Stimulated activated naive CD8-positive, alpha-beta T cell treated with anti-CD3 and anti-CD28 coated beads, Interleukin-15, Interleukin-2, amounts not matched to agents 100 U/mL and 50 U/mL, for 24 hours (primary cell): Measurements from ENCODE around the gene COMMD4.
"Not testable (repeated sequence)": the region's sequence is repeated elsewhere in the genome, so short reads cannot be mapped to it uniquely, and the experiment has no call there.

Source experiments
- ATAC-seq: fragments of 150-1000 bp; cut with Tn5 transposase; one replicate; pipeline ENCODE4 v1.10.0; 2021
- DNase-seq: peaks from one replicate; pipeline ENCODE4 v3.0.0; 2021

COMMD4 gene

DNA sequence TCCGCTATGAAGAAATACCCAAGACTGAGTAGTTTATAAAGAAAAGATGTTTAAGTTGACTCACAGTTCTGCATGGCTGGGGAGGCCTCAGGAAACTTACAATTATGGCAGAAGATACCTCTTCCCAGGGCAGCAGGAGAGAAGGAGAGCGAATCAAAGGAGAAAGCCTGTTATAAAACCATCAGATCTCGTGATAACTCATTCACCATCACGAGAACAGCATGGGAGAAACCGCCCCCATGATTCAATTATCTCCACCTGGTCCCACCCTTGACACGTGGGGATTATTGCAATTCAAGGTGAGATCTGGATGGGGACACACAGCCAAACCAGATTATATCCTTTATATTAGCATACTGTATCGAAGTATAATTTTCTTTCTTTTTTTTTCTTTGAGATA is 3.8 kb upstream of the COMMD4 start:
- ATAC-seq, DNase-seq: not testable (repeated sequence)

DNA sequence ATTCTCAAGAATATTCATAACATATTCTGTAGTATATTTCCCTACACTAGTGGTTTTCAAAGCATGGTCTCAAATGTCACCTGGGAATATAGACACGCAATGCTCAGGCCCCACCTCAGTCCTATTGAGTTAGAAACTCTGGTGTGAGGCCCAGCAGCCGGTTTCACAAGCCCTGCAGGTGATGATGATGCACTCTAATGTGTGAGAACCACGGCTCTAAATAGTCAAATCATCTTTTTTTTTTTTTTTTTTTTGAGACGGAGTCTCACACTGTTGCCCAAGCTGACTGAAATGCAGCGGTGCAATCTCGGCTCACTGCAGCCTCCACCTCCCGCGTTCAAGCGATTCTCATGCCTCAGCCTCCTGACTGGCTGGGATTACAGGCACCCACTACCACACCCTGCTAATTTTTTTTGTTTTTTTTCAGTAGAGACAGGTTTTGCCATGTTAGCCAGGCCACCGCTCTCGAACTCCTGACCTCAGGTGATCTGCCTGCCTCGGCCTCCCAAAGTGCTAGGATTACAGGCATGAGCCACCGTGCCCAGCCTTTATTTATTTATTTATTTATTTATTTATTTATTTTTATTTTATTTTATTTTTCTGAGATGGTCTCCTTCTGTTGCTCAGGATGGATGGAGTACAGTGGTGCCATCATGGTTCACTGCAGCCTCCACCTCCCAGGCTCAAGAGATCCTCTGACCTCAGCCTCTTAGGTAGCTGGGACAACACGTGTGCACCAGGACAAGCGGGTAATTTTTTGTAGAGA is 2.0 kb upstream of the COMMD4 start:
- not testable (repeated sequence) for DNase-seq

GRCh38 chr15:75335313-75335704 is 554 bp upstream of the COMMD4 start:
- ATAC-seq = no peak
- no peak for DNase-seq

More for the DNA sequence above, 2.0 kb upstream of the COMMD4 start:
- not testable (repeated sequence) for ATAC-seq

- no peak for ATAC-seq
- no peak for DNase-seq
Observed at GRCh38 chr15:75338661-75339240, 2.9 kb downstream of the COMMD4 start.

GRCh38 chr15:75339531-75340240 is 3.8 kb downstream of the COMMD4 start:
- ATAC-seq (no peak), DNase-seq (no peak)

- no peak for DNase-seq
- ATAC-seq = no peak
Observed at GRCh38 chr15:75342221-75342620, 6.4 kb downstream of the COMMD4 start.

DNA sequence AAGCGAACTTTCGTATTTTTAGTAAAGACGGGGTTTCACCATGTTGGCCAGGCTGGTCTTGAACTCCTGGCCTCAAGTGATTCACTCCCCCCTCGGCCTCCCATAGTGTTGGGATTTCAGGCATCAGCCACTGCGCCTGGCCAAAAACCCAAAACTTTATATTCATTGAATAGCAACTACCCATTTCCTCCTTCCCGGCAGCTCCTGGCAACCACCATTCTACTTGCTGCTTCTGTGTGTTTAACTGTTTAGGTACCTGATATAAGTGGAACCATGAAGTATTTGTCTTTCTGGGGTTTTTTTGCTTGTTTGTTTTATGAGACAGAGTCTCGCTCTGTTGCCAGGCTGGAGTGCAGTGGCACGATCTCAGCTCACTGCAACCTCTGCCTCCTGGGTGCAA is 8.1 kb downstream of the COMMD4 start:
- ATAC-seq, DNase-seq: not testable (repeated sequence)

DNA sequence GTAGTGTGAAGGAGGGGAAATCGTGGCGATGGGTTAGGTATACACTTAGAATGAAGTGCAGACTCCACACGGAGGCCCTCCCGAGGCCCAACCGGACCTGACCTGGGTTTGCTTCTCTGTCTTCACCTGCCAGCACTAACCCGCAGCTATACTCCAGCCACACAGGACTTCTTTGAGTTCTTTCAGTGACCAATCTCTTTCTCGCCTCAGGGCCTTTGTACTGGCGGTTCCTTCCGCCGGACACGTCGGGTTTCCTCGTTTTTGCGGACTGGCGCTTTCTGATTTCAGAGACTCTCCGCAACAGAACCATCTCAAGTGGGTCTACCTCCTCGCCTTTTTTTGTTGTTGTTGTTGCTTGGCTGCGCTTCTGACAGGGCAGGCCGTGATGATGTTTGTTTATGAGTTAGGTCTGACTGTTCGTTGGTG is 10.9 kb downstream of the COMMD4 start, which contains the start of gene NEIL1:
NEIL1 (plus strand) TSS at position 244 of the 426 bp plus-strand sequence. CDS start 1,867 bp downstream, outside the sequence.
- no peak for ATAC-seq
- DNase-seq = no peak

DNA sequence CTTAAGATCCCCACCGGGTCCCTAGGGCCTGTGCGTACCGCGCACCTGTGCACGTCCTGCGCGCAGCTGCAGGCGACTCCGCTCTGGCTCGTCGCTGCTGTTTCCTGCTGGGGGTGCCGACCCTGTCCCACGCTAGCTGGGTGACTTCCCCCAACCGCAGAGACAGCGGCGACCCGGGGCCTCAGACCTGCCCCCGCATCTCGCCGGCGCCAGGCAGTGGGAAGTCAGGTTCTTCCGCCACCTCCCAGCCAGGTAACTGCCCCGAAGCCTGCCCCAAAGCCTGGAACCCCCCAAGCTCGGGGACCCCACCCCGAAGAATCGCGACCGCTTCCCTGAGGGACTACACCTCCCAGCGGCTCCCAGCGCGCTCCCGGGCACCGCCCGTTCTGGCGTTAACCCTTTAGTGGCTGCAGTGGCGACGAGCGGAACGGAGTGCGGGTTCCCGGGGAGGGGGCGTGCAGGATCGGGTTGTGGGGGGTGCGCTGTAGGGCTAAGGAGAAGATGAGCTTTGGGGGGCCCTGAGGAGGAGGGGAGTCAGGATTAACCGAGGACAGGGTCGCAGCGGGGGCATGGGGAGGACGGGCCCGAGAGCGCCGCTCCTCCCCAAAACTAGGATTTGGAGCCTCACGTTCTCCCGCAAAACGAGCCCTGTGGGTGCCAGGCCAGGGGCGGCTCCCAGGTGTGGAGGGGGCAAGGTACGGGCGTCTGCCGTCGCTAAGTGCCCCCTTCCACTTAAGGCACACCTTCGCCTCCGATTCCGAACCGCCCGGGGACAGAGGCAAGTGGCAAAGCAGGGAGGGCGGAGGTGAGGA is 11.6 kb downstream of the COMMD4 start:
- peak; percentile 62 for DNase-seq
- ATAC-seq = peak; percentile 45

DNA sequence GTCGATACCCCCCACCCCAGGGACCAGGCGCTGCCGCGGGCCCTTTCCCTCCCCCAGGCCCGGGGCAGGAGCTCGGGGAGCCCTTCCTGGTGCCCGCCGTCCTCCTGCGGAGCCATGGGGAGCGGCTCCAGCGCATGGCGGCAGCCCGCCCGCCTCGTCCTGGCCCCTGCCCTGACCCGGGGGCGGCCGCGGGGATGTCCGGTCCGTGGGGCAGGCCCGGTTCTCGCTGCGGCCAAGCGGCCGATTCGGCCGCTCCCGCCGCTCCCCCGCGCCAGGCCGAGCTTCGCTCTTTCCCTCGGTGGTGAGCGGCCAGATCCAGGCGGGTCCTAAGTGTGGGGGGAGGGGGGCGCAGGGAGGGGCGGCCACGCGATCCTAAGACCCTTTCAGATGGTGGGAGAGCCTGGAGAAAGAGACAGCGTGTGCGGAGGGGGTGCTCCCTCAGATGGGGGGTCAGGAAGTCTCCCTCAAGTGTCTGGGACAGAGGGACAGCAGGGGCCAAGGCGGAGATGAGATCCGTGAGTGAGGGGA is 12.2 kb downstream of the COMMD4 start:
- no peak for ATAC-seq
- no peak for DNase-seq

DNA sequence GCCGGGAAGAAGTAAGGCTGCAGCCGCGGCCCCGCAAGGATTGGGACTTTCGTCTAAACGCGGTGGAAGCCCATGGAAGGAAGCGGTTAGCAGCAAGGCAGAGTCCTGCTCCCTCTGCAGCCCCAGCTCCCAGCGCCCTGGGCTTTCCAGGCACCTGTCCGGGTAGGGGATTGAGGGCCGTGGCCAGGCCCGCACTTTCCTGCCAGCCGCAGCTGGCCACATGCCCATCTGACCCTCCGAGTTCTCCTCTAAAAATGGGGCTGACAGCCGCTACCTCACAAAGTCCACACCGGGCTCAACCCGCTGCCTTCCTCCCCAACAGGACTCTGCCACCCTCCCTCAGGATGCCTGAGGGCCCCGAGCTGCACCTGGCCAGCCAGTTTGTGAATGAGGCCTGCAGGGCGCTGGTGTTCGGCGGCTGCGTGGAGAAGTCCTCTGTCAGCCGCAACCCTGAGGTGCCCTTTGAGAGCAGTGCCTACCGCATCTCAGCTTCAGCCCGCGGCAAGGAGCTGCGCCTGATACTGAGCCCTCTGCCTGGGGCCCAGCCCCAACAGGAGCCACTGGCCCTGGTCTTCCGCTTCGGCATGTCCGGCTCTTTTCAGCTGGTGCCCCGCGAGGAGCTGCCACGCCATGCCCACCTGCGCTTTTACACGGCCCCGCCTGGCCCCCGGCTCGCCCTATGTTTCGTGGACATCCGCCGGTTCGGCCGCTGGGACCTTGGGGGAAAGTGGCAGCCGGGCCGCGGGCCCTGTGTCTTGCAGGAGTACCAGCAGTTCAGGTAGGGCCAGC is 12.9 kb downstream of the COMMD4 start:
- DNase-seq (no peak), ATAC-seq (no peak)

- ATAC-seq, DNase-seq: not testable (repeated sequence)
Observed at GRCh38 chr15:75349351-75349669, 13.4 kb downstream of the COMMD4 start.

DNA sequence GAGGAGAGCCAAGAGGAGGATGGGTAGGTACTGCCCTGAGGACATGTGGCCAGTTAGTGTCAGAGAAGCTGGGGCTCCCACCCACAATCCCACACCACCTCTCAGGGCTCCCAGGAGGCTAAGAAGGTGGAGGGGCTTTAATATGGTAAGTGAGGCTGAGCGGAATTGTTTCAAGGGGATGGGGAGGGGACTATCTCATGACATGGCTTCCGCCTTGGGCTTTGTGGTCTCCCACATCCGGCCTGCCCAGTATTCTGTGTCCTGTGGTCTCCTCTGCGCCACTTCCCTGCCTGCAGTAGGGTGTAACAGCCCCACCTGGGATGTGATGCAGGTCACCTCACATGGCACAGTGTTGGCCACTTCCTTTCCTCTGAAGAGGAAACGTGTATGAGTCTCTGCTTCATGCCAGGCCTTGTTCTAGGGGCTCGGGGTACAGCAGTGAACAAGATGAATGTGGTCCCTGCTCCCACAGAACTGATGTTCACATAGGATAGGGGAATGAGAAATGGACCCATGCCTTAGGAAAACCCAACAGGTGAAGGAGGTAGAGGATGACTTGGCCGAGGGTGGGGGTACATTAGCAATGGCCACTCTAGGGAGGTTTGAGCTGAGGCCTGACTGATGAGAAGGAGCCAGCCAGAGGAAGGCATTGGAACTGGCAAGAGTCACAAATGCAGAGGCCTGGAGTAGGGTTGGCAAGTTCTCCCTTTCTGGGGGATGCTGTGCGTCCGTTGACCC is 14.2 kb downstream of the COMMD4 start:
- peak; percentile 82 for ATAC-seq
- DNase-seq = peak; percentile 85

- DNase-seq = no peak
- ATAC-seq = no peak
Observed at GRCh38 chr15:75350601-75351361, 14.9 kb downstream of the COMMD4 start.

DNA sequence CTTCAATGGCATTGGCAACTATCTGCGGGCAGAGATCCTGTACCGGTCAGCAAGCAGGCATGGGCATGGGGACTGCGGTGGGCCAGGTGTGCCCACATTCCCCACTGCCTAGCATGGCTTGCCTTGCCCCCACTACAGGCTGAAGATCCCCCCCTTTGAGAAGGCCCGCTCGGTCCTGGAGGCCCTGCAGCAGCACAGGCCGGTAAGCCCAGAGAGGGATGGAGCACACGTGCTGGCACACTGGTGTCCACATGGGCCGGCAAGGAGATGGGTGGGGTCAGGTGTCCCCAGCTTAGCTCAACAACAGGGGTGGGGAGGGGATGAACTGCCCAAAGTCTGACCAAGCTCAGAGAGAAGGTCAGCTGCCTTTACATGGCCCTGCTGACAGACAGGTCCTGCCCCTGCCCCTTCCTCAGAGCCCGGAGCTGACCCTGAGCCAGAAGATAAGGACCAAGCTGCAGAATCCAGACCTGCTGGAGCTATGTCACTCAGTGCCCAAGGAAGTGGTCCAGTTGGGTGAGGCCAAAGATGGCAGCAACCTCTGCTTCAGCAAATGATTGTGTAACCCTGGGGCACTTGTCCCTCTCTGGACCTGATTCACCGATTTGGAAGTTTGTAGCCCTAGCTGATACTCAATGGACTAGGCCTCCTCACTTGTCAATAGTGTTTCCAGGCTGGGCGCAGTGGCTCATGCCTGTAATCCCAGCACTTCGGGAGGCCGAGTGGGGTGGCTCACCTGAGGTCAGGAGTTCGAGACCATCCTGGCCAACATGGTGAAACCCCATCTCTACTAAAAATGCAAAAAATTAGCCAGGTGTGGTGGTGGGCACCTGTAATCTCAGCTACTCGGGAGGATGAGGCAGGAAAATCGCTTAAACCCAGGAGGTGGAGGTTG is 16.6 kb downstream of the COMMD4 start:
- DNase-seq = no peak
- no peak for ATAC-seq

GRCh38 chr15:75353604-75354003 is 17.7 kb downstream of the COMMD4 start:
- no peak for ATAC-seq
- DNase-seq = no peak

DNA sequence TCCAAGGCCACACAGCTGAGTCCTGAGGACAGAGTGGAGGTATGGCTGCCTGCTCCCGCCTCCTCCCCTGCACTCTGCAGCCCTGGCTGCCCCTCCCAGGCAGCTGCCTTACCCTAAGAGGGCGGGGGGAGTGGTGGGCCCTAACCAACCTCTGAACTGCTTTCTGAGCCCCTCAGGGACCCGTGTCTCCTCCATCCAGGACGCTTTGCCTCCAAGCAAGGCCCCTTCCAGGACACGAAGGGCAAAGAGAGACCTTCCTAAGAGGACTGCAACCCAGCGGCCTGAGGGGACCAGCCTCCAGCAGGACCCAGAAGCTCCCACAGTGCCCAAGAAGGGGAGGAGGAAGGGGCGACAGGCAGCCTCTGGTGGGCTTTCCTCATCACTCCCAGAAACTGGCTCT is 18.6 kb downstream of the COMMD4 start:
- DNase-seq = no peak
- no peak for ATAC-seq

DNA sequence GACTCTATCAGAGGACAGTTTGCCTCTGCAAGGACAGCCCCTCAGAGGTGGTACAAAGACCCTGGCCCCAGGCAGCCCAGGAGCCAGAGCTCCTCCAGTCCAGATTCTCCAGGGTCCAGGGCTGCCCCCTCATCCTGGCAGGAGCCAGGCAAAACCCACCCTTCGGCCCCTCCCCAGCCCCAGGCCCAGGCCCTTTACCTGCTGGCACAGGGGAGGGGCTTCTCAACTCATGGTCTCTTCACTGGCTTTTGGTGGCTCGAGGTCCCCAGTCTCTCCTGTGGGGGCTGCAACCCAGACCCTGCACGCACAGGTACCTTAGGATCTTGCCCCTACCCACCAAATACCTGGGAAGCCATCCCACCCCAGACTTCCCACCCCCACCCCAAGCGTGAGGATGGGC is 19.5 kb downstream of the COMMD4 start:
- DNase-seq (no peak), ATAC-seq (no peak)

DNA sequence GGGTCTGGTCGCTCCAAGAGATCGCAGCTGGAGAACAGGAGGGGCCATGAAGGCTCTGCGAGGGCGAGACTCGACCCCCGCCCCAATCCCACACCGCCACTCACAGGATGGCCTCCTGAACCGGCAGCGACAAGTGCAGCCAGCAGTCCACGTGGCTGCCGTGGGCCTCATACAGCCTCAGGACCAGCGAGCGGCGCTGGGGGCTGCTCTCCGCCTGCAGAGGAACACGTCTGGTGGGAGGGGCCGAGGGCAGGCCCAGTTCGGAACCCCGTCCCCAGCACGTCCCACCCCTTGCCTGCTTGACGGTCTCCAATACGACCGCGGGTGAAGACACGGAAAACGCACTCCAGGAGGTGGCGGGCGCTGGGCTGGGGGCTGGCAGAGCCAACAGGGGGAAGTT is 20.1 kb downstream of the COMMD4 start:
- DNase-seq (no peak), ATAC-seq (no peak)
